Measurements from ENCODE around the gene MINDY2. TPM values are rescaled to one million over a fixed set of nuclear protein-coding genes. Genes with fewer than 3 reads are reported as not detected.
A peak's percentile ranks its signal among the peaks of the same experiment; 100 is the strongest.

The MINDY2 gene
- total and polyA plus RNA-seq, 2 experiments from 2014 or later, result 30.7 to 40.2 TPM

- no peak overlapping the region for H3K4me3 ChIP-seq
- H3K9me3 ChIP-seq (ENCODE audit: low read depth), result no peaks in the 10 kb centered on the region
- no peaks in the 10 kb centered on the region for H3K36me3 ChIP-seq
- DNase-seq (ENCODE audit: low read depth in 1 of 2, low spot score in 1 of 2), result no peak
- TF ChIP-seq, protein P1, sequence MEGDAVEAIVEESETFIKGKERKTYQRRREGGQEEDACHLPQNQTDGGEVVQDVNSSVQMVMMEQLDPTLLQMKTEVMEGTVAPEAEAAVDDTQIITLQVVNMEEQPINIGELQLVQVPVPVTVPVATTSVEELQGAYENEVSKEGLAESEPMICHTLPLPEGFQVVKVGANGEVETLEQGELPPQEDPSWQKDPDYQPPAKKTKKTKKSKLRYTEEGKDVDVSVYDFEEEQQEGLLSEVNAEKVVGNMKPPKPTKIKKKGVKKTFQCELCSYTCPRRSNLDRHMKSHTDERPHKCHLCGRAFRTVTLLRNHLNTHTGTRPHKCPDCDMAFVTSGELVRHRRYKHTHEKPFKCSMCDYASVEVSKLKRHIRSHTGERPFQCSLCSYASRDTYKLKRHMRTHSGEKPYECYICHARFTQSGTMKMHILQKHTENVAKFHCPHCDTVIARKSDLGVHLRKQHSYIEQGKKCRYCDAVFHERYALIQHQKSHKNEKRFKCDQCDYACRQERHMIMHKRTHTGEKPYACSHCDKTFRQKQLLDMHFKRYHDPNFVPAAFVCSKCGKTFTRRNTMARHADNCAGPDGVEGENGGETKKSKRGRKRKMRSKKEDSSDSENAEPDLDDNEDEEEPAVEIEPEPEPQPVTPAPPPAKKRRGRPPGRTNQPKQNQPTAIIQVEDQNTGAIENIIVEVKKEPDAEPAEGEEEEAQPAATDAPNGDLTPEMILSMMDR (IDR thresholded peaks at IDR 0.05; ENCODE audit: low read depth, low read length), result no peak
- no peaks in the 10 kb centered on the region for H3K27me3 ChIP-seq
- H3K27ac ChIP-seq, result no peak overlapping the region
- H3K4me1 ChIP-seq (ENCODE audit: low read depth), result peaks cover 16% of the 10 kb centered on the region
Measured at GRCh38 chr15:58775402-58775801, 4.3 kb downstream of the MINDY2 start.

- Histone ChIP-seq H3K36me3 (no peaks in the 10 kb centered on the region), H3K27ac (no peak overlapping the region), H3K27me3 (no peaks in the 10 kb centered on the region), H3K4me1 (ENCODE audit: low read depth) (peaks cover 16% of the 10 kb centered on the region), H3K4me3 (no peak overlapping the region), H3K9me3 (ENCODE audit: low read depth) (no peaks in the 10 kb centered on the region)
- no peak for DNase-seq (ENCODE audit: low read depth in 1 of 2, low spot score in 1 of 2)
- TF ChIP-seq, protein P1 (IDR thresholded peaks at IDR 0.05; ENCODE audit: low read depth, low read length), result no peak
Measured at GRCh38 chr15:58777107-58777506, 6.0 kb downstream of the MINDY2 start.

DNA sequence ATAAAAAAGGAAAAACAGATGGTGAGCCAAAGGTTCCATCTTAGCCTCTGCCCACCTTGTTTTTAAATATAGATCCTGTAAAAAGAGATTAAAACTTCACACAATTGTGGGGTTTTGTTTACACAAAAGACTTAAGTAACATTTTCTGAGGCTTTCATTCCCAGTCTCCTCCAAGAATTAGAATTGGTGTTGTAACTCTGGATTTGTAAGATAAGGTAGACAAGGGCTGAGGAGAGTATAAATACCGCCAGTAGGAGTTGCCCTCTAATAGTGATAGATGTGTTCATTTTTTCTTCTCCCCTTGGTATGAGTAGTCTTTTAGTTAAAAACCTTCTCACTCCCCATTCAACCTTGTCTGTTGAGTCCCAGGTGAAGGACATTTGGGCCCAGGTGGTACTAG is 8.5 kb downstream of the MINDY2 start:
- Histone ChIP-seq H3K4me1 (ENCODE audit: low read depth) (no peaks in the 10 kb centered on the region), H3K27ac (no peak overlapping the region), H3K36me3 (no peaks in the 10 kb centered on the region), H3K27me3 (no peaks in the 10 kb centered on the region), H3K9me3 (ENCODE audit: low read depth) (no peaks in the 10 kb centered on the region), H3K4me3 (no peak overlapping the region)
- TF ChIP-seq, protein P1 (IDR thresholded peaks at IDR 0.05; ENCODE audit: low read depth, low read length), result no peak
- peak in 1 of 2 donors; percentile 58 for DNase-seq (ENCODE audit: low read depth in 1 of 2, low spot score in 1 of 2)

GRCh38 chr15:58785355-58785754 is 14.3 kb downstream of the MINDY2 start:
- H3K4me1 ChIP-seq (ENCODE audit: low read depth), result no peaks in the 10 kb centered on the region
- H3K4me3 ChIP-seq, result no peak overlapping the region
- no peak overlapping the region for H3K27ac ChIP-seq
- H3K36me3 ChIP-seq, result peaks cover 6% of the 10 kb centered on the region
- H3K9me3 ChIP-seq (ENCODE audit: low read depth), result no peaks in the 10 kb centered on the region
- no peaks in the 10 kb centered on the region for H3K27me3 ChIP-seq
- TF ChIP-seq, protein P1 (IDR thresholded peaks at IDR 0.05; ENCODE audit: low read depth, low read length), result no peak
- DNase-seq (ENCODE audit: low read depth in 1 of 2, low spot score in 1 of 2), result no peak

GRCh38 chr15:58788056-58788710 is 17.1 kb downstream of the MINDY2 start:
- H3K27ac ChIP-seq, result no peak overlapping the region
- DNase-seq (ENCODE audit: low read depth in 1 of 2, low spot score in 1 of 2), result no peak
- H3K27me3 ChIP-seq, result no peaks in the 10 kb centered on the region
- no peaks in the 10 kb centered on the region for H3K4me1 ChIP-seq (ENCODE audit: low read depth)
- TF ChIP-seq, protein P1 (IDR thresholded peaks at IDR 0.05; ENCODE audit: low read depth, low read length), result no peak
- no peaks in the 10 kb centered on the region for H3K9me3 ChIP-seq (ENCODE audit: low read depth)
- H3K36me3 ChIP-seq, result peaks cover 6% of the 10 kb centered on the region
- H3K4me3 ChIP-seq, result no peak overlapping the region
